Activated T-helper 1 cell treated with anti-CD3 and anti-CD28 coated beads, Interleukin-12 subunit alpha, Interleukin-12 subunit beta, Interleukin-2, Interleukin-4 antibody, amounts not matched to agents 30 ng/mL and 10 ng/mL and 1 ng/mL, durations not matched to agents 14 hours and 24 hours and 36 hours (primary cell): Measurements from ENCODE around the gene SRPRB. TPM values are rescaled to one million over a fixed set of nuclear protein-coding genes. Genes with fewer than 3 reads are reported as not detected.
A peak's percentile ranks its signal among the peaks of the same experiment; 100 is the strongest.

Experiments
- DNase-seq: peaks from one replicate; pipeline ENCODE4 v3.0.0; 2021; ENCODE audit warnings: low spot score
- H3K27ac Mint-ChIP-seq: one replicate; pipeline ENCODE4 v1.8.0; 2021; ENCODE audit warnings: mild to moderate bottlenecking, mixed read lengths
- H3K27me3 Mint-ChIP-seq: one replicate; pipeline ENCODE4 v1.8.0; 2022; ENCODE audit warnings: mild to moderate bottlenecking, moderate library complexity, mixed read lengths; ENCODE audit not compliant: insufficient read depth
- H3K36me3 Mint-ChIP-seq: one replicate; pipeline ENCODE4 v1.8.0; 2021; ENCODE audit warnings: low read depth, mixed read lengths
- H3K4me1 Mint-ChIP-seq: one replicate; pipeline ENCODE4 v1.8.0; 2021; ENCODE audit warnings: low read depth, mixed read lengths
- H3K4me3 Mint-ChIP-seq: one replicate; pipeline ENCODE4 v1.8.0; 2021; ENCODE audit warnings: mild to moderate bottlenecking, moderate library complexity, mixed read lengths
- H3K9me3 Mint-ChIP-seq: one replicate; pipeline ENCODE4 v1.8.0; 2021; ENCODE audit warnings: mixed read lengths
- intact Hi-C: fragments of 100-400 bp; cut with micrococcal nuclease; formaldehyde crosslinking; loops from one replicate; pipeline ENCODE4 v1.15.1; 2024
- total RNA-seq: library from RNA; stranded (reverse); gene quantifications from 2 replicates; pipeline ENCODE4 v1.2.3, GENCODE V29; 2022

SRPRB gene
- total RNA-seq, 1 donor from 2014 or later: 115 TPM

GRCh38 chr3:133849346-133849745 is 43.7 kb downstream of the SRPRB start:
- Mint-ChIP-seq H3K9me3 (no peaks in the 10 kb centered on the region), H3K36me3 (no peaks in the 10 kb centered on the region), H3K4me3 (no peak overlapping the region), H3K27me3 (peaks cover 5% of the 10 kb centered on the region), H3K4me1 (peaks cover 6% of the 10 kb centered on the region), H3K27ac (no peak overlapping the region)
- intact Hi-C loops: no loop called here
- no peak for DNase-seq

- H3K36me3 Mint-ChIP-seq: no peaks in the 10 kb centered on the region
- no peak overlapping the region for H3K4me3 Mint-ChIP-seq
- no peak overlapping the region for H3K27ac Mint-ChIP-seq
- peaks cover 5% of the 10 kb centered on the region for H3K27me3 Mint-ChIP-seq
- H3K9me3 Mint-ChIP-seq: no peaks in the 10 kb centered on the region
- intact Hi-C loops: no loop called here
- DNase-seq: no peak
- peaks cover 6% of the 10 kb centered on the region for H3K4me1 Mint-ChIP-seq
Observed at GRCh38 chr3:133850034-133850433, 44.4 kb downstream of the SRPRB start.

GRCh38 chr3:133851266-133851906 is 45.8 kb downstream of the SRPRB start:
- Mint-ChIP-seq H3K4me1 (peaks cover 6% of the 10 kb centered on the region), H3K4me3 (no peak overlapping the region), H3K36me3 (no peaks in the 10 kb centered on the region), H3K27ac (peak overlapping the region; percentile 24), H3K27me3 (peaks cover 5% of the 10 kb centered on the region), H3K9me3 (no peaks in the 10 kb centered on the region)
- no peak for DNase-seq
- intact Hi-C loops: no loop called here

GRCh38 chr3:133851931-133852330 is 46.3 kb downstream of the SRPRB start:
- intact Hi-C loops: no loop called here
- no peak overlapping the region for H3K27ac Mint-ChIP-seq
- no peak for DNase-seq
- H3K36me3 Mint-ChIP-seq: no peaks in the 10 kb centered on the region
- peaks cover 6% of the 10 kb centered on the region for H3K4me1 Mint-ChIP-seq
- H3K27me3 Mint-ChIP-seq: peaks cover 5% of the 10 kb centered on the region
- no peaks in the 10 kb centered on the region for H3K9me3 Mint-ChIP-seq
- no peak overlapping the region for H3K4me3 Mint-ChIP-seq

GRCh38 chr3:133853063-133853924 is 47.7 kb downstream of the SRPRB start:
- Mint-ChIP-seq H3K4me1 (peaks cover 13% of the 10 kb centered on the region), H3K9me3 (no peaks in the 10 kb centered on the region), H3K27ac (no peak overlapping the region), H3K4me3 (no peak overlapping the region), H3K36me3 (no peaks in the 10 kb centered on the region), H3K27me3 (no peaks in the 10 kb centered on the region)
- no peak for DNase-seq
- intact Hi-C loops: no loop called here

- Mint-ChIP-seq H3K4me3 (no peak overlapping the region), H3K9me3 (no peaks in the 10 kb centered on the region), H3K4me1 (peaks cover 13% of the 10 kb centered on the region), H3K27me3 (no peaks in the 10 kb centered on the region), H3K36me3 (no peaks in the 10 kb centered on the region), H3K27ac (no peak overlapping the region)
- intact Hi-C loops: no loop called here
- DNase-seq: no peak
Observed at GRCh38 chr3:133853925-133854227, 48.3 kb downstream of the SRPRB start.

GRCh38 chr3:133854264-133855001 is 48.8 kb downstream of the SRPRB start:
- Mint-ChIP-seq H3K9me3 (no peaks in the 10 kb centered on the region), H3K36me3 (no peaks in the 10 kb centered on the region), H3K4me3 (no peak overlapping the region), H3K27me3 (no peaks in the 10 kb centered on the region), H3K4me1 (peaks cover 13% of the 10 kb centered on the region), H3K27ac (no peak overlapping the region)
- intact Hi-C loops: no loop called here
- DNase-seq: no peak

- Mint-ChIP-seq H3K9me3 (no peaks in the 10 kb centered on the region), H3K36me3 (no peaks in the 10 kb centered on the region), H3K4me3 (no peak overlapping the region), H3K4me1 (peaks cover 13% of the 10 kb centered on the region), H3K27ac (no peak overlapping the region), H3K27me3 (no peaks in the 10 kb centered on the region)
- no peak for DNase-seq
- intact Hi-C loops: no loop called here
Observed at GRCh38 chr3:133855002-133855370, 49.4 kb downstream of the SRPRB start.

- Mint-ChIP-seq H3K27ac (no peak overlapping the region), H3K27me3 (no peaks in the 10 kb centered on the region), H3K9me3 (no peaks in the 10 kb centered on the region), H3K36me3 (no peaks in the 10 kb centered on the region), H3K4me1 (peaks cover 13% of the 10 kb centered on the region), H3K4me3 (no peak overlapping the region)
- no peak for DNase-seq
- intact Hi-C loops: no loop called here
Observed at GRCh38 chr3:133855772-133856171, 50.2 kb downstream of the SRPRB start.

GRCh38 chr3:133856316-133856715 is 50.7 kb downstream of the SRPRB start:
- H3K27ac Mint-ChIP-seq: no peak overlapping the region
- no peak for DNase-seq
- H3K27me3 Mint-ChIP-seq: peaks cover 2% of the 10 kb centered on the region
- peaks cover 10% of the 10 kb centered on the region for H3K4me1 Mint-ChIP-seq
- intact Hi-C loops: no loop called here
- H3K4me3 Mint-ChIP-seq: no peak overlapping the region
- no peaks in the 10 kb centered on the region for H3K9me3 Mint-ChIP-seq
- H3K36me3 Mint-ChIP-seq: no peaks in the 10 kb centered on the region

GRCh38 chr3:133857767-133858166 is 52.2 kb downstream of the SRPRB start:
- H3K4me3 Mint-ChIP-seq: peak overlapping the region; percentile 33
- DNase-seq: no peak
- no peaks in the 10 kb centered on the region for H3K9me3 Mint-ChIP-seq
- H3K27me3 Mint-ChIP-seq: peaks cover 3% of the 10 kb centered on the region
- H3K4me1 Mint-ChIP-seq: peaks cover 7% of the 10 kb centered on the region
- intact Hi-C loops: no loop called here
- H3K36me3 Mint-ChIP-seq: no peaks in the 10 kb centered on the region
- H3K27ac Mint-ChIP-seq: no peak overlapping the region

GRCh38 chr3:133859381-133860234 is 54.0 kb downstream of the SRPRB start:
- Mint-ChIP-seq H3K4me1 (peaks cover 7% of the 10 kb centered on the region), H3K36me3 (no peaks in the 10 kb centered on the region), H3K4me3 (no peak overlapping the region), H3K27ac (no peak overlapping the region), H3K27me3 (peaks cover 6% of the 10 kb centered on the region), H3K9me3 (no peaks in the 10 kb centered on the region)
- DNase-seq: no peak
- intact Hi-C loops: no loop called here
